SIG-M5 (cell line): ENCODE results near the gene MYLK4.

Experiments used
- DNase-seq: peaks from one replicate; lab custom pipeline; 2025; lab: John Stamatoyannopoulos, UW

MYLK4 gene

DNA sequence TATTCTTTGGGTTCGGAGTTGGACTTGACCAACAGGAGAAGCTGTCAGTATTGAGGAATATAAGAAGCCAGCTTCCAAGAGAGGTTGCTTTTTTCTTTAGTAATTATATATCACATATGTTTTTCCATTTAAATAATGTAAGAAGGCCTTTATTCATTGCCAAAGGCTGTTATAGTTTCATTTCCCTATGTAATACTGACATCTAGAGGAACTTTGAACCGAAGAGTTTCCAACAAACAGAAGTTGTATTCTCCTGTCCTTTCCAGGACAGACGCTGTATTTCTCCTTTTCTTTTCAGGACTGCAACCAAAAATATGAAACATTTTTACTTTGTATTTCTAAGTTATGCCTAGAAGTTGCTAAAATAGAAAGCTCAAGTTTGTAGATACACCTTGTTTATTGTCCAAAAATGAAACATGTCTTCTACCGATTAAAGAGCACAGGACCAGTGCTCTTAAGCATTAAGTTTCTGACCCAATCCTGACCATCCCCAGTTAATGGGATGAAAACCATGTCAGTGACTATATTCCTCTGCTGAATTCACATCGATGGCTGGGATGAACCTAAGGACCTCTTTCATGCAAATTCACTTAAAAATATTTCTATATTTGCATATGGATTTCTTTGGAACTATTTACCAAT, 55.1 kb downstream of the MYLK4 start:
- DNase-seq = no peak

DNA sequence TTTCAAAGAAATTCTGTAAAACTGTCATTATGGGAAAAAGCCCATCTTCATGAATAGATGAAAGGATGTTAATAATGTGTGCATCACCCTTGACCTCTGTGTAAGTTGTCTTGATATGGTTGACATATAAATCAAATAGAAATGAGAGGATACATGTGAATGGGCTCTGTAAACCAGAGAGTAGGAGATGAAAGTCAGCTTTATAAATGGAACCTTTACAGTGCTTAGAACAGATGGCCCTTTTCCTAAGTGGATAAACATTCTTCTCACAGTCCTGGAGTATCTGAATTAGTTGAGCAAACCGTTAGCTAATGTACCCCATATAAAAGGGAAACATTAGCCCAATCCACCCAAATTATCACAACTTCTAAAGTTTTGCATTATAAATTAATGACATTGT, 57.5 kb downstream of the MYLK4 start:
- DNase-seq = no peak

GRCh38 chr6:2688401-2689064, 62.2 kb downstream of the MYLK4 start:
- DNase-seq = no peak

GRCh38 chr6:2687456-2687855, 63.3 kb downstream of the MYLK4 start:
- DNase-seq = no peak

DNA sequence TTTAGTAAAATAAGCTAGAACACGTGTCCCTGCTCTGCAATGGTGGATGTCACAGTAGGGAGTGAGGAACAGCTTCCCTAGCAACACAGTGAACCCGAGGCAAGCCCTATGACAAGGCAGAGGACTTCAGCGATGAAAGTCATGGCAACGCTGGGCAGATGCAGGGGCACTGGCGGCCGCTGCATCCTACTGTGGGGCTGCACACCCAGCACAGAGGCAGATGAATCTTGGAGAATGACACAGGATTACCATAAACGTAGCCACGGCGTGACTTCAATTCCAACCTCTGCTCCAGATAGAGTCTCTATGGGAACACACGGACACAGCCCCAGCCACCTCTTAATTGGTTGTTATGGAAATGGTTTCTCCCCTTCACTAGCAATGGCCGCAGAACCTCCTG, 64.2 kb downstream of the MYLK4 start:
- DNase-seq = no peak

GRCh38 chr6:2684766-2685754, 65.7 kb downstream of the MYLK4 start:
- DNase-seq = no peak

DNA sequence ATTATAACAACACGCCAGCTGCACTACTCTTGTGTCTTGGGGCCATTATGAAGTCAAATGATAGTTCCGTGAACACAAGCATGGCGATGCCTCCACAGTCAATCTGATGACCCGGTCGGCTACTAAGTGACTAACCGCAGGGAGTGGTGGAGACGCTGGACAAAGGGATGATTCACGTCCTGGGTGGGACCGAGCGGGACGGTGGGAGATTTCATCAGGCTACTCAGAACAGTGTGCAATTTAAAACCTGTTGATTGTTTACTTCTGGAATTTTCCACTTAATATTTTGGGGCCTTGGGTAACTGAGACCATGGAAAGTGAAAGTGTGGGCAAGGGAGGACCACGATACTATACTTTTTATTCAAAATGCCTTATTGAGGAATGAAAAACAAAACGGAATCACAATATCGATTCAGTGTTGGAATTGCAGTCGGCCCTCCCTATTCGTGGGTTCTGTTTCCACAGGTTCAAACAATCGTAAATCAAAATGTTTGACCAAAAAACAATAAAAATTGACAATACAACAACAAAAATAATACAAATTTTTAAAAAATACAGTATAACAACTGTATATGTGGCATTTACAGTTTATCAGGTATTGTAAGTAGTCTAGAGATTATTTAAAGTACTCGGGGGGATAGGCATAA, 66.5 kb downstream of the MYLK4 start:
- DNase-seq = no peak

DNA sequence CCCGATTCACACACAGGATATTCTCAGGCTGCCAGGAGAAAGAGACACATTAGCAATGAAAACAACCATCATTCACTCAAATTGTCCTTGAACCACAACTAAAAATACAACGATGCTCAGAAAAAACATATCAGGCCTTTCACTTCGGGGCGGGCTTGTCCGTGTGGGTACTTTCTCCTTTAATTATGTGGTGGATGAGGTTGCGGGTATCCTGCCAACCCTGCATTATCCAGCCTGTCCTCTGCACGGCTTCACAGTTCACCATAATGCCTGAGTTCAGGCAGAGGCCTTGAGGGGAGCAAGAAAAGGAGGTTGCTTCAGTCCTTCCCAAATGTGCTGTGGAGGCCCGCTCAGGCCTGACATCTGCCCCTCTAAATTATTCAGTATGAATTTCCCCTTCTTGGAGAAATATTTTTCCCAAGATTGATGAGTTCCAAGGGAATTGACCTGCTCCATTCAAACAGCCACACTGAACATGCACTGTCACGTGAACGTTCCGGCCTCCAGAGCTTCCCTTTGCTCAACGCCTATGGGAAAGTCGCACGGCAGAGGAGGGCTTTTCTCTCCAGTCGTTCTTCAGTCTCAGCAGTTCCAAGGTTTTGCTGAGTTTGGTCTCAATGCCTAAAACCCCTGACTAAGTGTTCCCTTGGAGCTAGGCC, 70.3 kb downstream of the MYLK4 start:
- no peak for DNase-seq

DNA sequence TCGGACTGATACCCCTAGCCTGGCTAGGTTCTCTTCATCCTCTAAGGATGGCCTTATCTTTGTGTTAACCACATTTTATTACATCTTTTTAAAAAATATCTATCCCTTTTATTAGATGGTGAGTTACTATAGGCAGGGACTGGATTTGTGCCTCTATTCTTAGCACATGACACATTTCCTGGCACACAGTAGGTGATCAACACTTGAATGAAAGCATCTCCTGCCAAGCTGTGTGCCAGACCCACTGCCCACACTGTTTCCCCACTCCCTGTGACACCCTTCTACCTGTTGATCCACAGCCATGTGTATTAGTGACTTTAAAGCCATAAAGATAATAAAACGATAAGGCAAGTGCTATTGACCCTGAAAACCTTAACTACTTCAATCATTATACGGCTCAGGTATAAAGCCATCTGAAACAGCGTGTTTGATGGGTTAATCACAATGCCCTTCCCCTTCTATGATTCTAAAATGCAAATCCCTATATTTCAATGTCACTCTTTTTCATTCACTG, 73.6 kb downstream of the MYLK4 start:
- no peak for DNase-seq

DNA sequence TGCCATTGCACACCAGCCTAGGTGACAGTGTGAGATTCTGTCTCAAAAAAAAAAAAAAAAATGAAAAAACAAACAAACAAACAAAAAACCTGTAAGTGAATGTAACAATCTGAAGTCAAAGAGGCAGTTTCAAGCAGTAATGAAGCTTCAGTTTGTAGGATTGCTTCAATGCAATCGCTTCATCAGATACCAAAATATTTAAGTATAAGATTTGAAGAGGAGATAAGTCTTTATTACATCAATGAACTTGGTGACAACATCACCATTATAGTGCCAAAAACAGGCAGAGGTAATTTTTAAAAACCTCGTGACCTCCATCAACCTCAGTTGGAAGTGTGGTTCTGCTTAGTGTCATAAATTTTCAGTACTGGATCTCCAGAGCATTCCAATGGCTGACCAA, 74.7 kb downstream of the MYLK4 start:
- no peak for DNase-seq

- no peak for DNase-seq
Measured at GRCh38 chr6:2674857-2675256, 75.9 kb downstream of the MYLK4 start.

DNA sequence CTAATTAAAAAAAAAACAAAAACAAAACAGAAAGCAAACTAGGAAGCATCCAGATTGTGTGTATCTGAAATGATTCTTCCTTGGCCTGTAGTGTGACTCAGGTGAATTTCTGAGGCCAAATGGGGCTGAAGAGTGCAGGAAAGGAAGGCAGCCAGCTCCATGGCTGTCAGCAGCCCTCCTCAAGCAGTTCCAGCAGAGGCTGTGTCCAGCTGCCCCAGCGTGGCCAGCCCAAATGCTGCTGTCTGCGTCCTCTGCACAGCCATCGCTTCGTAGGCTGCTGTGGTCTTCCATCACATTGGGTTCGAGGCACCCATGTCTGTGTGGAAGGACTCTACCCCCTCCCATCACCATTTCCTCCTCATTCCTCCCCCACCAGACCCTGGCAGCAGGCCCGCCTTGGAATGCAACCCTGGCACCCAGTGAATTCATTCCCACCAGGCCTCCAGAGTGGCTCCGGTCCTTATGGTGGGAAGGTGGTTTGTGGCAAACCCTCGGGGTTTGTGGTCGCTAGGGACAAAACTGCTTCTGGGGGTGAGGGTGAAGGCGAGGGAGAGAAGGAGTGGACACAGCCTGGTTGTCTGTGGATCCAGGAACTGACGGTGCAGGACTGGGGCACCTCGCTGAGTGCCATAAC, 81.5 kb downstream of the MYLK4 start:
- no peak for DNase-seq

GRCh38 chr6:2667617-2668016, 83.1 kb downstream of the MYLK4 start:
- DNase-seq = no peak

- DNase-seq = no peak
Measured at GRCh38 chr6:2666906-2667575, 83.7 kb downstream of the MYLK4 start.

DNA sequence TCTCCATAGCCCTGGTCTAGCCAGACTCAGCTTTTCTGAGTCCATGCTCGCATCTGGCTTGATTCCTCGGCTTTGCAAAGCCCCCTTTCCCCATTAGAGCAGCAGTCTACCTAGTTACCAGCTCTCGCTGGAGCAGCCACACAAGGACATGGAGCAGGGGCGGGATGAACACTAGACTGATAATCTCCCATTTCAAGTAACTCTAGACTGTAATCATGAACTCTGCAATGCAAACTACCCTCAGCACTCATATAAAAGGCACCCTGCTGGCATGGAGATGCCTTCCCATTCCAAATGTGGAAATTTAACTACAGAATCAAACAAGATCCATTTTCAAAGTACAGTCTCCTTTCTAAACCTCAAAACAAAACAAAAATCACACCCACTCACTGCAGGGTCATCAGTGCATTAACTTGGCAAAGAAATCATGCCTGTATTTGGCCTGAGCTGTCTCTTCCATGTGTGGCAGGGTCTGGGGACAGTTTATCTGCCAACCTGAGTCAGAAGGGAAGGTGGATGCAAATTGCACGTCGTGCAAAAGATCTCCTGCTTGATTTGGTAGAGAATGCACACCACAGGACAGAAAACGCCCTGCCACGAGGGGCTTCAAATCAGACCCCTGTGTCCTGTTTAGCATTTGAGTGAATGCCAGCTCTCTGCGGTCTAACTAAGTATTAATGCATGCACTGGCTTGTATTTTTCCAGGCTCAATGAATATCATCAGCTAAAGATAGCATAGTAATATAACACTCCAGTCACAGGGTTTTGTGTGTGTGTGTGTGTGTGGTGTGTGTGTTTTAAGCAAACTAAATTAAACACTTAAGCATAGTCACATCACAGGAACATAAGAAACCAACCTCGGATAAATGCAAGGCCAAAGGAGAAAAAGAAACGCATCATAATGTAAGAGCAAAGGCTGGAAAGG, 85.3 kb downstream of the MYLK4 start:
- DNase-seq = no peak

- DNase-seq = no peak
Measured at GRCh38 chr6:2663123-2663522, 87.6 kb downstream of the MYLK4 start.

DNA sequence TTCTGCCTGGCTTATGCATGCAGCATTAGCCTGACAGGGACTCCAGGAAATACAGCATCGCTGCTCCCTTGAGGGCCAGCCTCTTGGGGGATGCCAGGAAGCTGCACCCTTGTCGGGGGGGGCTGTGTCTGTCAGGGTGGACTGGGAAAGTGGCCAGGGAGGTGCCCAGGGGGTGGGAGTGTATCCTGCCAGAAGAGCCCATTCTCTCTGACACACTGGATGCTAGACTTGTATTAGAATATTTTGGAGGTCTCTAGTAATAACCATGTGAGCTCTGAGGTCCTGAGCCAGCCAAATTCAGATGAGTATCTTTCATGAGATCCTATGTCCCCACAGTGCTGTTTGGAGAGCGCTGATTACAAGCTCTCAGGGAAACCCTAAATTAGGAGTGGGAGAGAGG, 89.1 kb downstream of the MYLK4 start:
- no peak for DNase-seq

GRCh38 chr6:2659882-2660281, 90.8 kb downstream of the MYLK4 start:
- no peak for DNase-seq

GRCh38 chr6:2659381-2659780, 91.3 kb downstream of the MYLK4 start:
- DNase-seq = no peak
